Right cardiac atrium (tissue), 5 donors: ENCODE data around the gene AGL. TPM values are rescaled to one million over a fixed set of nuclear protein-coding genes. Genes with fewer than 3 reads are reported as not detected.
"Not testable (repeated sequence)": the region's sequence is repeated elsewhere in the genome, so short reads cannot be mapped to it uniquely, and the experiment has no call there.

ENCODE experiments used
- ATAC-seq, 2 donors: fragments of 200-7000 bp; cut with Tn5 transposase; one replicate each; pipeline versions ENCODE4 v1.8.0 to v1.9.1; 2020; ENCODE audit warnings: moderate library complexity in 2 of 2, mild to moderate bottlenecking in 1 of 2
- DNase-seq, 3 donors: peaks; one replicate each; pipeline ENCODE4 v3.0.0-alpha.2; 2020
- H3K27ac ChIP-seq: one replicate; pipeline ENCODE4 v1.5.1; 2013; ENCODE audit warnings: mild to moderate bottlenecking, low read length, control low read depth, moderate library complexity
- H3K27me3 ChIP-seq: one replicate; pipeline ENCODE4 v1.6.1; 2013; ENCODE audit not compliant: control insufficient read depth, insufficient read depth
- H3K4me1 ChIP-seq: one replicate; pipeline ENCODE4 v1.6.1; 2013; ENCODE audit warnings: low read length; ENCODE audit not compliant: control insufficient read depth, insufficient read depth
- H3K4me3 ChIP-seq: one replicate; pipeline ENCODE4 v1.5.1; 2013; ENCODE audit warnings: low read length, control low read depth
- H3K9me3 ChIP-seq: one replicate; pipeline ENCODE4 v1.6.1; 2013; ENCODE audit warnings: low read length; ENCODE audit not compliant: control insufficient read depth
- WGBS: extraction: QIAGEN DNeasy Blood & Tissue Kit; methylation state at CpG from one replicate; pipeline ENCODE4 v1.1.7; 2013; 5-methylcytosine and 5-hydroxymethylcytosine counted together
- intact Hi-C, 4 donors: fragments of 100-400 bp; cut with DNase I; formaldehyde crosslinking; loops; one replicate each; pipeline versions ENCODE4 v1.11.0 to v1.14.0; 2022 to 2023
- polyA plus RNA-seq: library from polyadenylated mRNA; stranded (reverse); fragments of 200-250 nt; gene quantifications from one replicate; pipeline ENCODE4 v1.2.3, GENCODE V29; 2013
- total RNA-seq, 4 donors: library from RNA; stranded (reverse); fragmentation: NEBNext Ultra II Directional; extraction: Animal tissue kit (Norgen Biotek cat#: 25700); gene quantifications; one replicate each; pipeline ENCODE4 v1.2.1, GENCODE V29; 2021
- donor health status: healthy with polysubstance abuse.
- donor health status: DM: no; HTN: yes; CAD: no.
- donor health status: DM: no; HTN: no; CAD: no.
- donor health status: DM: no; HTN: yes; CAD: no; lungs with severe emphysema.
- donor health status: DM: yes; HTN: yes; CAD: no.

AGL gene
- total and polyA plus RNA-seq, 5 donors, result 23.2 to 66.4 (median 60.5) TPM

DNA sequence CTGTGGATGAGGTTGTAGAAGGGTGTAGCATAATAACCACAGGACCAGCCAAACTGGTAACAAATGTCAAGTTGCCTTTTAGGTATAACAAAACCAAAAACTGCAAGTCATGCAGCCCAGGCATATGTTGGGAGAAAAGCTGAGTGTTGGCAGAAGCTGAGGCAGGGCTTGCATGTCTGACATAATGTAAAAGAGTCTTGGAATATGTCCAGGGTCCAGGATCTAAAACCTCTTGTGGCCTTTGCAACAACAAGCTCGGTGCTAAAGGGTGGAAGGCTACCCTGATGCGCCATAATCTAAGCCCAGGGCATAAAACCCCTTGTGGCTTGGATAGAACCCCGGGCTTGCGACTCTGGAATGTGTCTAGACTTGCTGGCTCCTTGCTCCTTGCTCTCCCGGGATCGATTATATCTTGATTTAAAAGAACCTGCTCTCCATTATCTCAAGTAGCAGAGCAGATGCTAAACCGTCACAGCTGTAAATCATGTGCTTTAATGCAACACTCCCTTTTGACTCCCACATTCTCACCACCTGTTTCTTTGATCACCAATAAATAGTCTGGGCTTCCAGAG, 93.1 kb downstream of the AGL start:
- no peaks in the 10 kb centered on the region for H3K9me3 ChIP-seq
- ATAC-seq, result no peak
- intact Hi-C loops, result no loop called here
- DNase-seq, result no peak
- no peak overlapping the region for H3K4me3 ChIP-seq
- H3K27me3 ChIP-seq, result no peaks in the 10 kb centered on the region
- 29% methylated on average over 7 of the region's 7 CpGs for WGBS
- no peak overlapping the region for H3K27ac ChIP-seq
- no peaks in the 10 kb centered on the region for H3K4me1 ChIP-seq

- DNase-seq (no peak), ATAC-seq (no peak)
- H3K27me3 ChIP-seq, result no peaks in the 10 kb centered on the region
- H3K27ac ChIP-seq, result no peak overlapping the region
- H3K9me3 ChIP-seq, result no peaks in the 10 kb centered on the region
- 76% methylated on average over 1 of the region's 1 CpG for WGBS
- H3K4me3 ChIP-seq, result no peak overlapping the region
- H3K4me1 ChIP-seq, result no peaks in the 10 kb centered on the region
- intact Hi-C loops, result no loop called here
Observed at GRCh38 chr1:99944192-99944591, 94.0 kb downstream of the AGL start.

DNA sequence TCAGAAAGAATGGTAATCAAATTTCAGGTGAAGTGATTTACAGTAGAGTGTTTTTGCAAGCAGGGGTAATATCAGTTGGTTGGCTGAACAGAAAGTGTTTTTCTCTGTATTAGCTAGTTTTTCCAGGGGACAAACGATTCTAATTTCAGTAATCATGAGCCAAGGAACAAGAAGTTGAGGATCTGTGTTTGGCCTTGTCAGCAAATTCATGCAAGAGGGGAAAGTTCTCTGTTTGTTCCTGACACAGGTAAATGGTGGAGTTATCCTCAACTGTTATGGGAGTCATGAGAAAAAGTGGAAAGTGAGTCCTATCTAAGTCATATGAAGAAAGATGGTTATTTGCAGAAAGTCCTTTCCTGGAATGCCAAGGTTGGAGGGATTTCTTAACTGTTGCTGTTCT, 95.0 kb downstream of the AGL start:
- no peaks in the 10 kb centered on the region for H3K9me3 ChIP-seq
- intact Hi-C loops, result no loop called here
- WGBS, result 70% methylated on average over 1 of the region's 1 CpG
- DNase-seq (no peak), ATAC-seq (no peak)
- no peak overlapping the region for H3K27ac ChIP-seq
- no peak overlapping the region for H3K4me3 ChIP-seq
- H3K4me1 ChIP-seq, result no peaks in the 10 kb centered on the region
- H3K27me3 ChIP-seq, result no peaks in the 10 kb centered on the region

GRCh38 chr1:99950486-99950885, 100.3 kb downstream of the AGL start:
- ATAC-seq (no peak), DNase-seq (no peak)
- H3K27me3 ChIP-seq, result no peaks in the 10 kb centered on the region
- H3K27ac ChIP-seq, result no peak overlapping the region
- H3K4me3 ChIP-seq, result no peak overlapping the region
- H3K9me3 ChIP-seq, result no peaks in the 10 kb centered on the region
- H3K4me1 ChIP-seq, result no peaks in the 10 kb centered on the region
- intact Hi-C loops, result no loop called here
- 69% methylated on average over 3 of the region's 3 CpGs for WGBS

GRCh38 chr1:99952522-99952921, 102.4 kb downstream of the AGL start:
- DNase-seq (no peak), ATAC-seq (no peak)
- intact Hi-C loops, result no loop called here
- WGBS, result 91% methylated on average over 1 of the region's 1 CpG
- Histone ChIP-seq H3K4me1 (no peaks in the 10 kb centered on the region), H3K27ac (no peak overlapping the region), H3K4me3 (no peak overlapping the region), H3K27me3 (no peaks in the 10 kb centered on the region), H3K9me3 (no peaks in the 10 kb centered on the region)

GRCh38 chr1:99955375-99955774, 105.2 kb downstream of the AGL start:
- intact Hi-C loops, result no loop called here
- no peak overlapping the region for H3K4me3 ChIP-seq
- WGBS, result 92% methylated on average over 3 of the region's 3 CpGs
- H3K4me1 ChIP-seq, result no peaks in the 10 kb centered on the region
- no peak overlapping the region for H3K27ac ChIP-seq
- ATAC-seq, result no peak
- H3K27me3 ChIP-seq, result no peaks in the 10 kb centered on the region
- no peaks in the 10 kb centered on the region for H3K9me3 ChIP-seq
- DNase-seq, result no peak

GRCh38 chr1:99956755-99957154, 106.6 kb downstream of the AGL start:
- H3K27ac ChIP-seq, result no peak overlapping the region
- no peaks in the 10 kb centered on the region for H3K27me3 ChIP-seq
- intact Hi-C loops, result no loop called here
- 30% methylated on average over 2 of the region's 2 CpGs for WGBS
- no peaks in the 10 kb centered on the region for H3K4me1 ChIP-seq
- ATAC-seq (peak in 1 of 2 donors; percentile 43), DNase-seq (no peak)
- H3K9me3 ChIP-seq, result no peaks in the 10 kb centered on the region
- no peak overlapping the region for H3K4me3 ChIP-seq

DNA sequence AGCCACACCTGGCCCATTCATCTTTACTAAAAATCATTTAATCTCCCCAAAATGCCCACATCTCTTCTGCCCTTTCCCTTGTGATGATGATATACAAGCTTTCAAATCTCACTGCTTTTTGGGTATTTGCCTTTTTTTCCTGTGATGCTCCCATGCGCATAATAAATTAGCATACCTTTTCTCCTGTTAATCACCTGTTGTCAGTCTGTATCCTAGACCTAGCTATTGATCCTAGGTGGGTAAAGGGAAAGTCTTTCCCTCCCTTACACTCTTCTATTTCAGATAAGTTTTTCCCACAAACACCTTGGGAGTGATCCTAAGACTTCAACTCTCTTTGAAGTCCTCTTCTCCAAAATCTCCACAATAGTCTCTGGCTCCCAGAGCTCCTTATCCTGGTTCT, 107.7 kb downstream of the AGL start:
- ATAC-seq, result no peak
- intact Hi-C loops, result no loop called here
- H3K9me3 ChIP-seq, result no peaks in the 10 kb centered on the region
- H3K4me1 ChIP-seq, result no peaks in the 10 kb centered on the region
- no peak overlapping the region for H3K4me3 ChIP-seq
- no peak for DNase-seq
- no peak overlapping the region for H3K27ac ChIP-seq
- 94% methylated on average over 1 of the region's 1 CpG for WGBS
- no peaks in the 10 kb centered on the region for H3K27me3 ChIP-seq

- DNase-seq, H3K4me3 ChIP-seq, H3K4me1 ChIP-seq, ATAC-seq, H3K27me3 ChIP-seq, H3K27ac ChIP-seq, H3K9me3 ChIP-seq, intact Hi-C loops: not testable (repeated sequence)
- 38% methylated on average over 7 of the region's 7 CpGs for WGBS
Observed at GRCh38 chr1:99959189-99959705, 109.1 kb downstream of the AGL start.

GRCh38 chr1:99960260-99960659, 110.1 kb downstream of the AGL start:
- 96% methylated on average over 5 of the region's 5 CpGs for WGBS
- H3K9me3 ChIP-seq, DNase-seq, intact Hi-C loops, H3K27ac ChIP-seq, H3K4me1 ChIP-seq, H3K27me3 ChIP-seq, H3K4me3 ChIP-seq, ATAC-seq: not testable (repeated sequence)

GRCh38 chr1:99963041-99963795, 113.1 kb downstream of the AGL start:
- Histone ChIP-seq H3K27ac (no peak overlapping the region), H3K27me3 (no peaks in the 10 kb centered on the region), H3K4me3 (no peak overlapping the region), H3K4me1 (no peaks in the 10 kb centered on the region), H3K9me3 (no peaks in the 10 kb centered on the region)
- intact Hi-C loops, result no loop called here
- DNase-seq (no peak), ATAC-seq (no peak)
